Measurements from ENCODE around the gene CWC27.

CWC27 gene

GRCh38 chr5:64775291-64775690 lies 6.6 kb downstream of the CWC27 start:
- no peak for DNase-seq (ENCODE audit: extremely low spot score)
- POLR2A ChIA-PET: no interaction called here
- CTCF ChIA-PET: interaction anchor here (0.7 to 1.9 kb wide), 5 partner anchors 9 to 708 kb away, joined by 3 to 5 read pairs (median 4); no protein-coding TSS in a partner anchor
- no peak for TF ChIP-seq CTCF (IDR thresholded peaks at IDR 0.05; ENCODE audit: control extremely low read depth, extremely low read depth, low read depth, missing control alignments)

DNA sequence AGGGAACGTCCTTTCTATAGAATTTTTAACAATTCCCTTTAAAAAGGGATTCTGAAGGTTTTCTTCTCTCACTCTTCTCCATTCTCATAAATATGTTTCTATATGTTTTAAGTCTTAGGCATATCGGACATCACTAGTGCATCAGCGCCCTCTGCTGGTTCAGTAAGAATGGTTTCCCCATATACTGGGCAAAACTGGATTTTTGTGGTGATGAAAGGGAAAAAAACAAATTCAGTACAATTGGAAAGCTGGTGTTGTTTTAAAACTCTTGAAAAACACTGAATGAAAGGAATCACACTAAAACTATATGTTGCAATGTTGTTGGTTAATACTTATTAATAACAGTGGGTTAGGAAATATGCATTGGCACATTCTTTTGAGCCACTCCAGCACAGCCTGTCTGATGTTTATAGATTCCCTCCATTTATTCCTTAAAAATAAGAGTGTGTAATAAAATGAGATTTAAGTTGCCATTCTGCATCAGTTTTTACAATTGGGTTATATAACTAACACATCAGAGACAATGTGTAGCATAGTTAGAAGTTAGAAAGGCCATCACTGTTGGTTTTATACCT lies 15.8 kb downstream of the CWC27 start:
- peak; percentile 87 for TF ChIP-seq CTCF (IDR thresholded peaks at IDR 0.05; ENCODE audit: control extremely low read depth, extremely low read depth, low read depth, missing control alignments)
- POLR2A ChIA-PET: no interaction called here
- DNase-seq (ENCODE audit: extremely low spot score): peak; percentile 18
- CTCF ChIA-PET: interaction anchor here (0.6 to 4.4 kb wide), 24 partner anchors 8 to 708 kb away, joined by 3 to 52 read pairs (median 4); partner anchors contain the start of genes CWC27 and SREK1IP1

- ChIA-PET POLR2A (no interaction called here), CTCF (interaction anchor here (1.0 to 1.8 kb wide), 3 partner anchors 152 to 557 kb away, joined by 4 to 9 read pairs (median 7); no protein-coding TSS in a partner anchor)
- TF ChIP-seq CTCF (IDR thresholded peaks at IDR 0.05; ENCODE audit: control extremely low read depth, extremely low read depth, low read depth, missing control alignments): no peak
Measured at GRCh38 chr5:64786372-64786771, 17.6 kb downstream of the CWC27 start.

DNA sequence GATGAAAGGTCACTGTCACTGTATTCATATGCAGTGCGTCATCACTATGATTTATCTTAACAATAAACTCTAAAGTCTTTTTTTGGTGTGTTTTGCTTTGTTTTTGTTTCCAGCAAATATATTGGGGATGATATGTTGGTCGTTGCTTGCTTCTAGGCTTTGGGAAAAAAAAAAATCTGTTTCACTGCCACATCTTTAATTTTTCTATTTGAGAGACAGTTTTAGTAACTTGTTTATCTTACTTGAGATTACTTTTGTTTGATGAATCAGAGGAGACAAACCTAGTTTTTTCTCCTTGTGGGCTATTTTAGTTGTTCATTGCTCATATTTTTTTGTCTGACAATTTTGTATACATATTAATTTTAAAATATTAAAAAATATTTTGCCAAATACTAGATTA lies 19.4 kb downstream of the CWC27 start:
- ChIA-PET POLR2A (no interaction called here), CTCF (interaction anchor here (1.1 to 2.2 kb wide), 2 partner anchors 152 to 154 kb away, joined by 3 to 7 read pairs; no protein-coding TSS in a partner anchor)
- DNase-seq (ENCODE audit: extremely low spot score): no peak
- TF ChIP-seq CTCF (IDR thresholded peaks at IDR 0.05; ENCODE audit: control extremely low read depth, extremely low read depth, low read depth, missing control alignments): no peak

More at GRCh38 chr5:64786372-64786771, 17.6 kb downstream of the CWC27 start:
- no peak for DNase-seq (ENCODE audit: extremely low spot score)

DNA sequence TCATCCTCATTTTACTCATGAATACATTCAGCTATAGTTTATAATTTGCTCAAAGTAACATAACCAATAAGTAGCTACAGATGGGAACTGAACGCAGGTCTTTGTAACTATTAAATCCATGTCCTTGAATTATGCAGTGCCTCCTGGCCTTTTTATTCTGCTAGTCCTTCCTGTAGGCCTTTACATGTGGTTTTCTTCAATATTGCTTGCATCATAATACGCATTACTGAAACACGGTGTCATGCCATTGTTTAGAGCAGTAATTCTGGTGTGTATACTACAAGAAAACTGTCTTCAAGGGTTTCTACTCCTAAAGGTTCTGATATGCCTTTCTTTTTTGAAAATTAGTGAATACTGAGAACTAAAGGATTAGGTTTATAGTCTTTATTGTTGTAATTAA lies 20.7 kb downstream of the CWC27 start:
- ChIA-PET POLR2A (no interaction called here), CTCF (interaction anchor here (2.2 kb wide), 1 partner anchor 155 kb away, joined by 7 read pairs; no protein-coding TSS in a partner anchor)
- TF ChIP-seq CTCF (IDR thresholded peaks at IDR 0.05; ENCODE audit: control extremely low read depth, extremely low read depth, low read depth, missing control alignments): no peak
- no peak for DNase-seq (ENCODE audit: extremely low spot score)

GRCh38 chr5:64790210-64790609 lies 21.5 kb downstream of the CWC27 start:
- POLR2A ChIA-PET: no interaction called here
- DNase-seq (ENCODE audit: extremely low spot score): no peak
- CTCF ChIA-PET: no interaction called here
- no peak for TF ChIP-seq CTCF (IDR thresholded peaks at IDR 0.05; ENCODE audit: control extremely low read depth, extremely low read depth, low read depth, missing control alignments)

Measured in GM10248 (cell line).